Spleen (tissue), 11 donors: ENCODE measurements around the gene TRUB1. TPM values are rescaled to one million over a fixed set of nuclear protein-coding genes. Genes with fewer than 3 reads are reported as not detected.

Experiments
- DNase-seq: peaks from one replicate; pipeline ENCODE4 v3.0.0-alpha.2; 2020
- H3K27ac ChIP-seq, 8 donors: fragments of 200-600 bp; sonication (generic) in 7 of 8; 1 replicate in 4 of 8; 2 replicates in 4 of 8; pipeline versions ENCODE4 v1.5.0 to v1.8.0; 2016 to 2021; ENCODE audit warnings: inconsistent platforms in 4 of 8, mild to moderate bottlenecking in 4 of 8, moderate library complexity in 1 of 8
- H3K27me3 ChIP-seq, 7 donors: fragments of 200-600 bp; sonication (generic) in 6 of 7; replicated peaks in 1 of 7; 1 replicate in 4 of 7; 2 replicates in 3 of 7; pipeline versions ENCODE4 v1.5.0 to v1.8.0; 2016 to 2021; ENCODE audit warnings: inconsistent platforms in 3 of 7, mild to moderate bottlenecking in 1 of 7
- H3K36me3 ChIP-seq, 6 donors: fragments of 200-600 bp; sonication (generic) in 5 of 6; 1 replicate in 4 of 6; 2 replicates in 2 of 6; pipeline versions ENCODE4 v1.5.0 to v1.8.0; 2016 to 2021; ENCODE audit warnings: inconsistent platforms in 2 of 6
- H3K4me1 ChIP-seq, 6 donors: fragments of 200-600 bp; sonication (generic) in 5 of 6; 1 replicate in 3 of 6; 2 replicates in 3 of 6; pipeline versions ENCODE4 v1.5.0 to v1.8.0; 2016 to 2021; ENCODE audit warnings: inconsistent platforms in 3 of 6
- H3K4me3 ChIP-seq, 8 donors: fragments of 200-600 bp; sonication (generic) in 7 of 8; 1 replicate in 4 of 8; 2 replicates in 4 of 8; pipeline versions ENCODE4 v1.5.0 to v1.8.0; 2016 to 2021; ENCODE audit warnings: inconsistent platforms in 4 of 8, mild to moderate bottlenecking in 4 of 8, moderate library complexity in 2 of 8
- H3K9me3 ChIP-seq, 8 donors: fragments of 200-600 bp; sonication (generic) in 7 of 8; 1 replicate in 4 of 8; 2 replicates in 4 of 8; pipeline versions ENCODE4 v1.5.0 to v1.8.0; 2016 to 2021; ENCODE audit warnings: inconsistent platforms in 4 of 8
- CTCF ChIP-seq, 11 experiments: fragments of 200-600 bp in 7 of 11; fragments of 450-650 bp in 4 of 11; sonication (generic) in 4 of 11; IDR thresholded peaks in 8 of 11; conservative IDR thresholded peaks in 3 of 11; 1 replicate in 7 of 11; 2 replicates in 4 of 11; pipeline versions ENCODE4 v1.4.0 to v1.8.0; 2016 to 2021; ENCODE audit warnings: antibody characterized with exemption in 11 of 11, inconsistent platforms in 4 of 11, mild to moderate bottlenecking in 1 of 11
- POLR2A ChIP-seq, 3 donors: fragments of 450-650 bp; IDR thresholded peaks; one replicate each; pipeline ENCODE4 v1.5.1; 2017; ENCODE audit warnings: antibody characterized with exemption in 3 of 3, mild to moderate bottlenecking in 1 of 3
- POLR2AphosphoS5 ChIP-seq, 3 donors: sonication (generic); formaldehyde crosslinking; IDR thresholded peaks; one replicate each; pipeline ENCODE4 v1.5.1; 2017; ENCODE audit warnings: antibody characterized with exemption in 3 of 3
- WGBS, 5 donors: extraction: QIAGEN DNeasy Blood & Tissue Kit in 3 of 5; methylation state at CpG; one replicate each; pipeline versions ENCODE4 v1.1.5 to v1.1.7; 2013 to 2018; 5-methylcytosine and 5-hydroxymethylcytosine counted together
- intact Hi-C: fragments of 100-400 bp; cut with DNase I; formaldehyde crosslinking; loops from one replicate; pipeline ENCODE4 v1.15.0; 2023; ENCODE audit warnings: low total_unique reads
- polyA plus RNA-seq, 3 donors: library from polyadenylated mRNA; stranded (reverse); fragments of 200-250 nt; gene quantifications; one replicate each; pipeline ENCODE4 v1.2.1, GENCODE V29; 2013
- total RNA-seq, 7 donors: library from RNA; depleted of rRNA in 3 of 7; stranded (reverse); fragments of >200 nt in 3 of 7; fragmentation: NEBNext Ultra II Directional in 4 of 7; extraction: Animal tissue kit (Norgen Biotek cat#: 25700) in 4 of 7; gene quantifications; one replicate each; pipeline versions ENCODE4 v1.1.0 to v1.2.1, GENCODE V29; 2016 to 2021
- donor health status: healthy with polysubstance abuse.
- donor health status: DM: no; HTN: no; CAD: no; lungs with moderate emphysema.
- donor health status: DM: no; HTN: no; CAD: no.
- donor health status: Bipolar disorder and iron deficiency.
- donor health status: healthy.
- donor health status: DM: no; HTN: no; CAD: no.
- donor health status: DM: yes; HTN: yes; CAD: no.

The TRUB1 gene
- total and polyA plus RNA-seq, 10 donors = 4.8 to 22.8 (median 12.8) TPM

DNA sequence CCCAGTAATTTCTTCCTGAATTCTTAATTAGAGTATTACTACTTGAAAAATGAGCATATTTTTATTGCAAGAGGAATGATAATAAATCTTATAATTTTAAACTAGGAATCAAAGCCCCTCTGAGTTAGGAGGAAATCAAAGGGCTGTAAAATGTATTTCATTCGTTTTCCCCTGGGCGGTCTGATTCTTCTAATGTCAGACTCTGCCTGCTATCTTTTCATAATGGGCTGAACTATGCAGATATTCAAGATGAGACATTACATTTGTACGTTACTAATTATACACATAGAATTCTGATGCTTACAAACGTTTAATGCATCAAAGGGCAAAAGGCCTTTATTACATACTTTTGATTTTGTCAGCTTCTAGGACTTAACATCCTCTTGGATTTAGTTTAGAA, 16.0 kb upstream of the TRUB1 start:
- Histone ChIP-seq H3K27ac (no peak overlapping the region), H3K4me1 (no peaks in the 10 kb centered on the region), H3K36me3 (no peaks in the 10 kb centered on the region), H3K4me3 (no peak overlapping the region), H3K9me3 (no peaks in the 10 kb centered on the region), H3K27me3 (peaks cover 0 to 4% (median 0%) of the 10 kb centered on the region in 7 donors)
- intact Hi-C loops = no loop called here
- 70 to 78% (median 76%) methylated on average over 4 of the region's 4 CpGs for WGBS, 5 donors
- TF ChIP-seq CTCF (IDR thresholded peaks at IDR 0.05 in 8 of 11, conservative IDR thresholded peaks at IDR 0.05 in 3 of 11) (no peak), POLR2AphosphoS5 (IDR thresholded peaks at IDR 0.05) (no peak), POLR2A (IDR thresholded peaks at IDR 0.05) (no peak)
- no peak for DNase-seq

- Histone ChIP-seq H3K4me3 (no peak overlapping the region), H3K4me1 (no peaks in the 10 kb centered on the region), H3K27me3 (peaks cover 0 to 4% (median 0%) of the 10 kb centered on the region in 7 donors), H3K9me3 (no peaks in the 10 kb centered on the region), H3K36me3 (no peaks in the 10 kb centered on the region), H3K27ac (no peak overlapping the region)
- no peak for TF ChIP-seq POLR2A (IDR thresholded peaks at IDR 0.05)
- TF ChIP-seq POLR2AphosphoS5 (IDR thresholded peaks at IDR 0.05) = no peak
- intact Hi-C loops = no loop called here
- WGBS, 5 donors = 72 to 89% (median 82%) methylated on average over 2 of the region's 2 CpGs
- no peak for DNase-seq
Observed at GRCh38 chr10:114923551-114923950, 14.4 kb upstream of the TRUB1 start.

GRCh38 chr10:114925587-114926586, 12.1 kb upstream of the TRUB1 start:
- DNase-seq = no peak
- no peaks in the 10 kb centered on the region for H3K27me3 ChIP-seq
- no peak for TF ChIP-seq POLR2A (IDR thresholded peaks at IDR 0.05)
- TF ChIP-seq POLR2AphosphoS5 (IDR thresholded peaks at IDR 0.05) = no peak
- no peak for TF ChIP-seq CTCF (IDR thresholded peaks at IDR 0.05 in 8 of 11, conservative IDR thresholded peaks at IDR 0.05 in 3 of 11)
- H3K27ac ChIP-seq = no peak overlapping the region
- no peaks in the 10 kb centered on the region for H3K9me3 ChIP-seq
- no peaks in the 10 kb centered on the region for H3K4me1 ChIP-seq
- H3K36me3 ChIP-seq = no peaks in the 10 kb centered on the region
- intact Hi-C loops = no loop called here
- no peak overlapping the region for H3K4me3 ChIP-seq
- 47 to 57% (median 52%) methylated on average over 3 of the region's 3 CpGs for WGBS, 5 donors

DNA sequence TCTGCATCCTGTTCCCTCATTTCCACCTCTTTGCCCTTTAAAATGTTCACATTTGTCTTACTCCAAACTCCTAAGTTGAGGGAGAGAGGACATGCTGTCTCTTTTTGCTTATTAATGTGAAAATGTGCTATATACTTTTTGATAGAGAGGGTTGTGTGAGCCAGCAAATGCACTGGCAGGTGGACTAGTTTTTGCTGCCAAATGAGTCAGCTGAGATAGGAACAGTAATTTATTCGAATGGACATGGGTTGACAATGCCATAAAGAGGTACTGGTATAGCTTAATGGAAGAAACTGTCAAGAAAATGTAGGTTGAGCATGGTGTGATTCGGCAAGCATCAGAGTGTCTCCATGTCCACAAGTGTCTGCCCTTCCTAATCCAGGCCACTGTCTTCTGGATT, 9.2 kb upstream of the TRUB1 start:
- H3K27ac ChIP-seq = no peak overlapping the region
- H3K27me3 ChIP-seq = no peaks in the 10 kb centered on the region
- no peak overlapping the region for H3K4me3 ChIP-seq
- H3K4me1 ChIP-seq = no peaks in the 10 kb centered on the region
- H3K36me3 ChIP-seq = no peaks in the 10 kb centered on the region
- intact Hi-C loops = no loop called here
- WGBS, 5 donors = 78 to 90% (median 89%) methylated on average over 2 of the region's 2 CpGs
- peaks cover 0 to 11% (median 0%) of the 10 kb centered on the region in 8 donors for H3K9me3 ChIP-seq
- TF ChIP-seq POLR2A (IDR thresholded peaks at IDR 0.05) (no peak), CTCF (IDR thresholded peaks at IDR 0.05 in 8 of 11, conservative IDR thresholded peaks at IDR 0.05 in 3 of 11) (no peak), POLR2AphosphoS5 (IDR thresholded peaks at IDR 0.05) (no peak)
- no peak for DNase-seq
